ENCODE data around the gene SLC35A3.

DNA sequence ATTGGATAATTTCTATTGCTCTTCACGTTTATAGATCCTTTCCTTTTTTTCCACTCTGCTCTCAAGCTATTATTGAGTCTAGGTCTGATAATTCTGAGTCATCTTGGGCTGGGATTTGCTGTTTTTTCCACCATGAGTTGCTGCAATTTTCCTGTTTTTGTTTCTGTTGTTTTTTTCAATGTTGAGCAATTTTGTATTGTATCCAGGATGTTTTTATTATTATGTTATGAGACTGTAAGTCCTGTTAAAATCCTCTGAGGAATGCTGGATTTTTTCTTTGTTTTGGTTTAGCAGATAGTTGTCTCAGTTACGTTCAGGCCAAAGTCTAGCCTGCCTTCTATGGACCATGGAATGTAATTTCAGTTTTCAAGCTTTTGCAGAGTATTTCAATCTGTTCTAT lies 13.0 kb upstream of the SLC35A3 start:
- TF ChIP-seq, protein P1, sequence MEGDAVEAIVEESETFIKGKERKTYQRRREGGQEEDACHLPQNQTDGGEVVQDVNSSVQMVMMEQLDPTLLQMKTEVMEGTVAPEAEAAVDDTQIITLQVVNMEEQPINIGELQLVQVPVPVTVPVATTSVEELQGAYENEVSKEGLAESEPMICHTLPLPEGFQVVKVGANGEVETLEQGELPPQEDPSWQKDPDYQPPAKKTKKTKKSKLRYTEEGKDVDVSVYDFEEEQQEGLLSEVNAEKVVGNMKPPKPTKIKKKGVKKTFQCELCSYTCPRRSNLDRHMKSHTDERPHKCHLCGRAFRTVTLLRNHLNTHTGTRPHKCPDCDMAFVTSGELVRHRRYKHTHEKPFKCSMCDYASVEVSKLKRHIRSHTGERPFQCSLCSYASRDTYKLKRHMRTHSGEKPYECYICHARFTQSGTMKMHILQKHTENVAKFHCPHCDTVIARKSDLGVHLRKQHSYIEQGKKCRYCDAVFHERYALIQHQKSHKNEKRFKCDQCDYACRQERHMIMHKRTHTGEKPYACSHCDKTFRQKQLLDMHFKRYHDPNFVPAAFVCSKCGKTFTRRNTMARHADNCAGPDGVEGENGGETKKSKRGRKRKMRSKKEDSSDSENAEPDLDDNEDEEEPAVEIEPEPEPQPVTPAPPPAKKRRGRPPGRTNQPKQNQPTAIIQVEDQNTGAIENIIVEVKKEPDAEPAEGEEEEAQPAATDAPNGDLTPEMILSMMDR (IDR thresholded peaks at IDR 0.05): no peak
- TF ChIP-seq POLR2A (IDR thresholded peaks at IDR 0.05) (no peak), POLR2AphosphoS5 (IDR thresholded peaks at IDR 0.05) (no peak)
